Muscle of leg (tissue), 11 donors: ENCODE results near the gene RNU5D-1. TPM values are rescaled to one million over a fixed set of nuclear protein-coding genes. Genes with fewer than 3 reads are reported as not detected.
A peak's percentile ranks its signal among the peaks of the same experiment; 100 is the strongest.
"Not testable (repeated sequence)": the region's sequence is repeated elsewhere in the genome, so short reads cannot be mapped to it uniquely, and the experiment has no call there.

ENCODE experiments used
- DNase-seq: peaks from one replicate; pipeline ENCODE4 v3.0.0; 2013
- H3K27ac ChIP-seq: one replicate; pipeline ENCODE4 v1.5.1; 2013; ENCODE audit warnings: mild to moderate bottlenecking, low read length, control low read depth
- H3K27me3 ChIP-seq: one replicate; pipeline ENCODE4 v1.6.1; 2013; ENCODE audit warnings: low read length; ENCODE audit not compliant: control insufficient read depth, insufficient read depth
- H3K36me3 ChIP-seq: one replicate; pipeline ENCODE4 v1.6.1; 2013; ENCODE audit warnings: low read length; ENCODE audit not compliant: control insufficient read depth, insufficient read depth
- H3K4me1 ChIP-seq: one replicate; pipeline ENCODE4 v1.6.1; 2013; ENCODE audit warnings: low read length; ENCODE audit not compliant: control insufficient read depth, insufficient read depth
- H3K4me3 ChIP-seq: one replicate; pipeline ENCODE4 v1.5.1; 2013; ENCODE audit warnings: low read length, control low read depth
- H3K9me3 ChIP-seq: replicated peaks from 2 replicates; pipeline ENCODE4 v1.6.1; 2013; ENCODE audit warnings: low read depth, low read length; ENCODE audit not compliant: control insufficient read depth
- WGBS: methylation state at CpG from one replicate; pipeline ENCODE4 v1.1.5; 2013; ENCODE audit warnings: missing lambda C conversion rate; ENCODE audit not compliant: insufficient coverage; 5-methylcytosine and 5-hydroxymethylcytosine counted together
- polyA plus RNA-seq, 8 donors: library from polyadenylated mRNA; unstranded; fragments of 120-200 nt; gene quantifications; one replicate each; pipeline versions ENCODE4 v1.2.1 to v1.2.3, GENCODE V29; 2013; ENCODE audit warnings: inconsistent platforms in 1 of 8, low replicate concordance in 1 of 8; ENCODE audit not compliant: insufficient read length in 8 of 8, insufficient read depth in 1 of 8
- total RNA-seq: library from RNA; stranded (reverse); fragments of 120-200 nt; gene quantifications from one replicate; pipeline ENCODE4 v1.2.4, GENCODE V29; 2013

Gene RNU5D-1
- total and polyA plus RNA-seq, 9 donors, result 1.5 TPM; not detected in 8

GRCh38 chr1:44766421-44766820 lies 35.5 kb upstream of the RNU5D-1 start:
- H3K36me3 ChIP-seq, result peaks cover 42% of the 10 kb centered on the region
- 93% methylated on average over 5 of the region's 6 CpGs for WGBS
- H3K9me3 ChIP-seq, DNase-seq, H3K27me3 ChIP-seq, H3K4me1 ChIP-seq, H3K4me3 ChIP-seq, H3K27ac ChIP-seq: not testable (repeated sequence)

- WGBS, result 100% methylated on average over 2 of the region's 3 CpGs
- Histone ChIP-seq H3K27ac (no peak overlapping the region), H3K4me1 (peaks cover 3% of the 10 kb centered on the region), H3K4me3 (no peak overlapping the region), H3K36me3 (peaks cover 60% of the 10 kb centered on the region), H3K27me3 (no peaks in the 10 kb centered on the region), H3K9me3 (no peaks in the 10 kb centered on the region)
- DNase-seq, result no peak
Measured at GRCh38 chr1:44760876-44761275, 29.9 kb upstream of the RNU5D-1 start.

GRCh38 chr1:44759077-44759476 lies 28.1 kb upstream of the RNU5D-1 start:
- peaks cover 3% of the 10 kb centered on the region for H3K4me1 ChIP-seq
- H3K27me3 ChIP-seq, result no peaks in the 10 kb centered on the region
- peaks cover 71% of the 10 kb centered on the region for H3K36me3 ChIP-seq
- H3K4me3 ChIP-seq, result no peak overlapping the region
- no peaks in the 10 kb centered on the region for H3K9me3 ChIP-seq
- WGBS, result 91% methylated on average over 11 of the region's 11 CpGs
- no peak overlapping the region for H3K27ac ChIP-seq
- DNase-seq, result peak; percentile 25

GRCh38 chr1:44757420-44757819 lies 26.4 kb upstream of the RNU5D-1 start:
- no peaks in the 10 kb centered on the region for H3K9me3 ChIP-seq
- H3K27me3 ChIP-seq, result no peaks in the 10 kb centered on the region
- H3K4me3 ChIP-seq, result no peak overlapping the region
- H3K27ac ChIP-seq, result no peak overlapping the region
- WGBS, result no CpG with 5 or more reads among the region's 2 CpGs
- peaks cover 68% of the 10 kb centered on the region for H3K36me3 ChIP-seq
- DNase-seq, result no peak
- H3K4me1 ChIP-seq, result peaks cover 3% of the 10 kb centered on the region

- no peak for DNase-seq
- WGBS, result 96% methylated on average over 3 of the region's 3 CpGs
- no peak overlapping the region for H3K4me3 ChIP-seq
- H3K27me3 ChIP-seq, result no peaks in the 10 kb centered on the region
- no peaks in the 10 kb centered on the region for H3K4me1 ChIP-seq
- no peaks in the 10 kb centered on the region for H3K9me3 ChIP-seq
- no peak overlapping the region for H3K27ac ChIP-seq
- H3K36me3 ChIP-seq, result peaks cover 35% of the 10 kb centered on the region
Measured at GRCh38 chr1:44747878-44748277, 16.9 kb upstream of the RNU5D-1 start.

GRCh38 chr1:44743211-44743610 lies 12.2 kb upstream of the RNU5D-1 start:
- Histone ChIP-seq H3K9me3 (no peaks in the 10 kb centered on the region), H3K4me1 (peaks cover 7% of the 10 kb centered on the region), H3K27ac (no peak overlapping the region), H3K27me3 (no peaks in the 10 kb centered on the region), H3K4me3 (no peak overlapping the region), H3K36me3 (peaks cover 18% of the 10 kb centered on the region)
- no CpG with 5 or more reads among the region's 1 CpG for WGBS
- DNase-seq, result no peak

- DNase-seq, result no peak
- Histone ChIP-seq H3K27ac (peak overlapping the region; percentile 75), H3K27me3 (no peaks in the 10 kb centered on the region), H3K4me3 (peak overlapping the region; percentile 82), H3K36me3 (peaks cover 7% of the 10 kb centered on the region), H3K9me3 (no peaks in the 10 kb centered on the region), H3K4me1 (peaks cover 7% of the 10 kb centered on the region)
- under 1% methylated on average over 12 of the region's 14 CpGs for WGBS
Measured at GRCh38 chr1:44740179-44740617, 9.2 kb upstream of the RNU5D-1 start.

- under 1% methylated on average over 46 of the region's 57 CpGs for WGBS
- no peaks in the 10 kb centered on the region for H3K27me3 ChIP-seq
- H3K27ac ChIP-seq, result peak within 1 kb of the TSS; percentile 99
- H3K36me3 ChIP-seq, result peaks cover 7% of the 10 kb centered on the region
- peaks cover 7% of the 10 kb centered on the region for H3K4me1 ChIP-seq
- peak within 1 kb of the TSS; percentile 82 for H3K4me3 ChIP-seq
- DNase-seq, result peak; percentile 99
- no peaks in the 10 kb centered on the region for H3K9me3 ChIP-seq
Measured at GRCh38 chr1:44739307-44740178, 8.6 kb upstream of the RNU5D-1 start, which contains the start of gene KIF2C. TSS of gene KIF2C (plus strand) at chr1:44739837. CDS start at chr1:44739933, 96 bp downstream.

GRCh38 chr1:44738953-44739306 lies 8.0 kb upstream of the RNU5D-1 start:
- WGBS, result no CpG with 5 or more reads among the region's 1 CpG
- H3K27ac ChIP-seq, result peak overlapping the region; percentile 99
- not testable (repeated sequence) for H3K9me3 ChIP-seq, H3K36me3 ChIP-seq, H3K4me1 ChIP-seq, DNase-seq, H3K27me3 ChIP-seq
- H3K4me3 ChIP-seq, result peak overlapping the region; percentile 82

- H3K36me3 ChIP-seq, result no peaks in the 10 kb centered on the region
- H3K9me3 ChIP-seq, result no peaks in the 10 kb centered on the region
- DNase-seq, result no peak
- H3K4me3 ChIP-seq, result no peak overlapping the region
- peaks cover 7% of the 10 kb centered on the region for H3K4me1 ChIP-seq
- H3K27ac ChIP-seq, result no peak overlapping the region
- no CpG with 5 or more reads among the region's 1 CpG for WGBS
- H3K27me3 ChIP-seq, result no peaks in the 10 kb centered on the region
Measured at GRCh38 chr1:44735992-44736391, 5.0 kb upstream of the RNU5D-1 start.
